Measurements from ENCODE around the gene ASB13.

Gene ASB13

DNA sequence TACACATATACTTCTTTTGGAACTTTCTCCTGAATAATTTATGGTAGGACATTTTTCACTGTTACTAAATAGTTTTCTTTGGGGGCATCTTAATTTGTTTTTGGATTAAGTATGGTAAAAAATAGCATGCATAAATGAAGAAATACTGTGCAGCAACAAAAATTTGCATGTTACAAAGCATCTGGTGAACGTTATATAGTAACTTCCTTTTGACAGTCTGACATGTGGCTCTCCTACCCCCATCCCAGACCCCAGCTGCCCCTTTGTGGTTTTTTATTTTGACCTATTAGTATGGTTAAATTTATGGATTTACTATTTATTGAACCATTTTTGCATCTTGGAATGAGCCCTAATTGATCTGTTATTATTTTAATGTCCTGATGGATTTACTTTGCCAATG is 28.2 kb upstream of the ASB13 start:
- Histone ChIP-seq H2AFZ (ENCODE audit: low read length) (no peak overlapping the region), H3K79me2 (ENCODE audit: low read length) (peaks cover 100% of the 10 kb centered on the region), H3K27me3 (replicated peaks; ENCODE audit: insufficient read depth, low read length) (no peaks in the 10 kb centered on the region), H3K9ac (ENCODE audit: low read length) (no peak overlapping the region), H3K9me3 (replicated peaks; ENCODE audit: insufficient read depth, low read length) (no peaks in the 10 kb centered on the region), H3K4me2 (ENCODE audit: low read depth, low read length) (no peak overlapping the region), H3K27ac (ENCODE audit: low read length) (no peak overlapping the region), H3K4me3 (ENCODE audit: low read length) (no peak overlapping the region), H3K4me1 (ENCODE audit: low read length) (no peaks in the 10 kb centered on the region), H3K9me2 (replicated peaks; ENCODE audit: insufficient read depth, low read length) (no peaks in the 10 kb centered on the region), H3F3A (ENCODE audit: insufficient read depth, low read length) (no peaks in the 10 kb centered on the region), H4K20me1 (ENCODE audit: insufficient read depth, low read length) (peaks cover 59% of the 10 kb centered on the region), H3K36me3 (replicated peaks; ENCODE audit: insufficient read depth, low read length) (no peaks in the 10 kb centered on the region)
- TF ChIP-seq EZH2 (optimal IDR thresholded peaks at IDR 0.05; ENCODE audit: low read depth, low read length) (no peak), CTCF (IDR thresholded peaks at IDR 0.05; ENCODE audit: low read length) (no peak), EZH2phosphoT487 (IDR thresholded peaks at IDR 0.05; ENCODE audit: low read length) (no peak)
- DNase-seq: no peak

GRCh38 chr10:5692461-5693358 is 26.3 kb upstream of the ASB13 start:
- no peaks in the 10 kb centered on the region for H3K9me2 ChIP-seq (replicated peaks; ENCODE audit: insufficient read depth, low read length)
- no peaks in the 10 kb centered on the region for H3K27me3 ChIP-seq (replicated peaks; ENCODE audit: insufficient read depth, low read length)
- peaks cover 100% of the 10 kb centered on the region for H3K79me2 ChIP-seq (ENCODE audit: low read length)
- no peak overlapping the region for H2AFZ ChIP-seq (ENCODE audit: low read length)
- no peaks in the 10 kb centered on the region for H3K4me1 ChIP-seq (ENCODE audit: low read length)
- no peaks in the 10 kb centered on the region for H3K9me3 ChIP-seq (replicated peaks; ENCODE audit: insufficient read depth, low read length)
- H3F3A ChIP-seq (ENCODE audit: insufficient read depth, low read length): no peaks in the 10 kb centered on the region
- no peak overlapping the region for H3K27ac ChIP-seq (ENCODE audit: low read length)
- no peak for TF ChIP-seq EZH2 (optimal IDR thresholded peaks at IDR 0.05; ENCODE audit: low read depth, low read length)
- no peak for TF ChIP-seq CTCF (IDR thresholded peaks at IDR 0.05; ENCODE audit: low read length)
- TF ChIP-seq EZH2phosphoT487 (IDR thresholded peaks at IDR 0.05; ENCODE audit: low read length): no peak
- no peak overlapping the region for H3K4me3 ChIP-seq (ENCODE audit: low read length)
- H4K20me1 ChIP-seq (ENCODE audit: insufficient read depth, low read length): peaks cover 43% of the 10 kb centered on the region
- no peak overlapping the region for H3K9ac ChIP-seq (ENCODE audit: low read length)
- no peak overlapping the region for H3K4me2 ChIP-seq (ENCODE audit: low read depth, low read length)
- DNase-seq: no peak
- H3K36me3 ChIP-seq (replicated peaks; ENCODE audit: insufficient read depth, low read length): no peaks in the 10 kb centered on the region

DNA sequence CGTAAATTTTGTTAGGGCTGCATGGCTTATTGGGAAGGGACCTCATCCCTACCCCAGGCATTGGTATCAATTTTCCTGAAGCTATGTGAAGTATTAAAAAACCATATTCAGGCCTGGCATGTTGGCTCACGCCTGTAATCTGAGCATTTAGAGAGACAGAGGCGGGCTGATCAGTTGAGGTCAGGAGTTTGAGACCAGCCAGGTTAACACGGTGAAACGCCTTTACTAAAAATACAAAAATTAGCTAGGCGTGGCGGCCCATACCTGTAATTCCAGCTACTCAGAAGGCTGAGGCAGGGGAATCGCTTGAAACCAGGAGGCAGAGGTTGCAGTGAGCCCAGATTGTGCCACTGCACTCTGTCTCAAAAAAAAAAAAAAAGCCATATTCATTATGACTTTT is 25.4 kb upstream of the ASB13 start:
- H3K27me3 ChIP-seq (replicated peaks; ENCODE audit: insufficient read depth, low read length): no peaks in the 10 kb centered on the region
- H3K9me2 ChIP-seq (replicated peaks; ENCODE audit: insufficient read depth, low read length): no peaks in the 10 kb centered on the region
- no peak overlapping the region for H3K27ac ChIP-seq (ENCODE audit: low read length)
- TF ChIP-seq EZH2 (optimal IDR thresholded peaks at IDR 0.05; ENCODE audit: low read depth, low read length) (no peak), EZH2phosphoT487 (IDR thresholded peaks at IDR 0.05; ENCODE audit: low read length) (no peak), CTCF (IDR thresholded peaks at IDR 0.05; ENCODE audit: low read length) (no peak)
- H3K9me3 ChIP-seq (replicated peaks; ENCODE audit: insufficient read depth, low read length): no peaks in the 10 kb centered on the region
- H3K4me3 ChIP-seq (ENCODE audit: low read length): no peak overlapping the region
- peaks cover 44% of the 10 kb centered on the region for H4K20me1 ChIP-seq (ENCODE audit: insufficient read depth, low read length)
- H3K4me1 ChIP-seq (ENCODE audit: low read length): no peaks in the 10 kb centered on the region
- no peak overlapping the region for H3K4me2 ChIP-seq (ENCODE audit: low read depth, low read length)
- H3F3A ChIP-seq (ENCODE audit: insufficient read depth, low read length): no peaks in the 10 kb centered on the region
- no peak for DNase-seq
- H3K36me3 ChIP-seq (replicated peaks; ENCODE audit: insufficient read depth, low read length): no peaks in the 10 kb centered on the region
- peaks cover 100% of the 10 kb centered on the region for H3K79me2 ChIP-seq (ENCODE audit: low read length)
- H2AFZ ChIP-seq (ENCODE audit: low read length): no peak overlapping the region
- H3K9ac ChIP-seq (ENCODE audit: low read length): no peak overlapping the region
